Activated CD8-positive, alpha-beta memory T cell treated with anti-CD3 and anti-CD28 coated beads, Interleukin-2, amount 50 U/mL, for 24 hours (primary cell): ENCODE data around the gene EFCAB11.

Experiments
- DNase-seq: peaks from one replicate; pipeline ENCODE4 v3.0.0-alpha.2; 2020; ENCODE audit errors: extremely low read depth

EFCAB11 gene

DNA sequence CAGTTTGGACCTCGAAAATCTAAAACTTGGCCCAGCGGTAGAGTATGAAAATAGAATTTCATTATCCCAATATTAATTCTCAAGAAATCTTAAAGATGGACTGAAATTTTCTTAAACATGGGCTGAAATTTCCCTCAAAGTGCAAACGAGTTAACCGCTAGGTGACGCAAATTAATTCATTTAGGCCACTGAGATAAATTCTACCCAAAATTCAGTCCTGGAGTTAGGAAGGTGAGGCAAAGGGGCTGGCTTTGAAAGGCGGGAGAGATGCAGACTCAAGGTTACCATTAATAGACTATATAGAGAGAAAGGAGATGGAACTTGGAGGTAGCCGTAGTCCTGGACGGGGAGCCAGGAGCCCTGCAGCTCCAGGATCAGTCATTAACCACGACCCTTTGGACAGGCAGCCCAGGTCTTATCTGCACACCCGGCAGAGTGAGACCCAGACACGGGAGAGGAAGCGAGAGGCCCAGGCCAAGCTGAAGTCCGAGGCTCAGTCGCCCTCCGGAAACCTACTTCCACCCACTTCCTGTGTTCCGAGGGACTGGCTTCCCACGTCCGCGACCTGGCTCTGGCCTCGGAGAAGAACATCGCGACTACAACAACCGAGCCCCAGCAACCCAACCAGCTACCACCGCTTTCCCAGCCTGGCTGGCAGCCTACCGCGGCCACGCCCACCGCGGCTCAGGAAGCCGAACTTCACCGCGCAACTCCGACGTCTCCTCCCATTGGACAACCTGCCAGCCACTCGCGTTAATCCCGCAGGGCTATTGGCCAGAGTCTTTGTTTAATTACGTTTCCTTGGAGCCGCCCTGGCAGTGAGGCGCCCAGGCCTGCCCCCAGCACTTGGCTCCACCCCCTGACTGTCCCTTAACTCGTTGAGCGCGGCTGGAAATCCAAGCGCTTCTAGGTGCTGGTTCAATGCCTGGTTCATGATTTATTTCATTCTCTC lies at the start of gene EFCAB11:
TSS of gene EFCAB11 (minus strand) at position 661 of the 952 bp plus-strand sequence. CDS start at position 591, 70 bp downstream.
- peak; percentile 91 for DNase-seq

DNA sequence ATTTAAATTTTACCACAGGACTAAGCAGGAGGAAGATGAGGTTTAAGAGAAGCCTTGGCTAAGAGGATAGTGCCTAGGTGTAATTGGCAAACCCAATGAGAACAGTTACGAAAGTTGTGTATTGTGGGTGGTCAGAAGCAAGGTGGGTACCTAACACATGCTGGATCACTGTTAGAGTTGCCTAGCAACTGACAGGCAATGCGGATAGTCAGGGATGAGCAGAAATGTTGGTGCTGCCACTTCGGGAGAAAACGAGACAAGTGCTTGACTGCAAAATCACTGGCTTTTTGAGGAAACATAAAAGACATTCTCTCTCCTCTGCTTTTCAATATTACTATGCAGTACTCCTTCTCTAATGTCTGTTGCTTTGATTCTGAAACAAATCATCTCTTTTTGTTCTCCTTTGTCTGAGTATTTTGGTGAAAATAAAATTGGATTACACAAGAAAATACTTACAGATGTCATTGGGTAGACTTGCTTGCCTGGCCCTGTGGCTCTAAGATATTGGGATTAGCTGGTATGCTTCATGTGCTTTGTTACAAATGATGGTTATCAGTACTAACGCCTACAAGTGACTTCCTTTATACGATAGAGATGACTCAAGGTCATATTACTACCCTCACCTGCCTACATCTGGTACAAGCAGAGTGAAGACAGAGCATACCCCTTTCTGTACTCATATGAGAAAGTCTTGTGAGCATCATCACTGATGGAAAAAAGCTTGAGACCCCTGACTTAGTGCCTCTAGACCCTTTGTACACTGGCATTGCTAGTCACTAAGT lies 49.2 kb upstream of the EFCAB11 start:
- DNase-seq = no peak

DNA sequence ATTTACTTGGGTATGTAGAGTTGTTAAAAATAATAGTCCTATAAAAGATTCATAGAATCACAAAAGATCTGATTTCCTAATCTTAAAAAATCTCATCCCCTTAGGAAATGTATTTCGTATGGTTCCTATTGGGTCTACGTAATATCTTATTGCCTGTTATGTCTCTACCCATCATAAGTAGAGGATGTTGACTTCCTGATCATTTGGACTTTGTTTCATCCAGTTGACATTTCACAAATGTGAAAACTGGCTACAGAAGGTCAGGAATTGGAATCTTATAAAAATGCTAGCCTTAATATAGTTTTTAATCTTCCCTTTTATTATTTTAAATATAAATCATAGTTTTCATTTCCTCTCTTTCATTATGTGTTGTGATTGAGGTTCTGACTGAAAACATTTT lies 46.4 kb upstream of the EFCAB11 start:
- no peak for DNase-seq

- DNase-seq = no peak
Observed at GRCh38 chr14:89996963-89997362, 42.4 kb upstream of the EFCAB11 start.

DNA sequence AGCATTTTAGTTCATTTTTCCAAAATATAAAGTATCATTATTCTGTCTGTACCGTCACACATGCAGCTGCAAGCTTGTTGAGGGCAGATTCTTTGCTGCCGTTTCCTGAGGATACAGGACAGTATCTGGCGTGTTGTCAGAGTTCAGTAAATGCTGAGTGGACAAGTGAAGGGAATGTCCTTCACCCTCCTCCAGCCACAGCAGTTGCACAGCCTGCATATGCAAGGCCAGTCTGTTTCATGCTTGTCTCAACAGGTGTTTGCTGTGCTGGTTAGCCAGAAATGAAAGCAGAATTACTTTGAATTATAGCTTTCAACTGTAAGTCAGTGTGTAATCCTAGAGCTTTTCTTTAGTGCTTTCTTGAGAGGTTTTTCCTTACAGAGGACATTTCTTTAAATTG lies 37.7 kb upstream of the EFCAB11 start:
- DNase-seq = no peak

GRCh38 chr14:89990623-89991275 lies 36.2 kb upstream of the EFCAB11 start:
- DNase-seq = no peak

DNA sequence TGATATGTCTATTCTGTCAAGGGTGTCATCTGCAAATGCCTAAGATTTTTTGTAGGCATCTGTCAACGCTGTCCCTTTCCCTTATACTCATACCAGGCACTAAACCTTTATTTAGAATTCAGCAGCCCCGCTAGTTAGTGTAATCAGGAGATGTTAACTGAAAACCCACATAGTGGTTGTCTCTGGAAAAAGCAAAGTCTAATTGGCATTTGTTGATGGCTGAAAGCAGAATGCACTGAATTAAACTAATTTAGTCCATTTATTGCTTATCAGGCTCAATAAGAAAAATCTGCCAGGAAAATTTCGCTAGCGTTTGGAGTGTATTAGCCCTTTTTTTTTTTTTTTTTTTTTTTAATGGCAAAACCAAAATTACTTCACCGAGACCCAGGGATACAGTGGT lies 35.7 kb upstream of the EFCAB11 start:
- no peak for DNase-seq

- DNase-seq = no peak
Observed at GRCh38 chr14:89988787-89989186, 34.3 kb upstream of the EFCAB11 start.

DNA sequence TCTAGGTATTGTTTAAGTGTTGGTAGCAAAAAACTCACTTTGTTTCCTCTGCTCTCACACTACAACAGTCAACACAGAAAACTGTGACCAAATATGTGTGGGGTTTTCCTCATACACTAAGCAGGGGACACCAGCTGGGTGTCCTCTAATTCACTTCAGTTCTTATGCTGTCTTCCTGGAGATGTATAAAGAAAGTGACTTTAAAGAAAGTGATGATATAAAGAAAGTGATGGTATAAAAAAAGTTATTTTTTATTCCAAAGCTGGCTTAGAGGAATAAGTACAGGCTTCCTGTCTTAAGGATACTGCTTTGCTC lies 32.6 kb upstream of the EFCAB11 start:
- DNase-seq = no peak

DNA sequence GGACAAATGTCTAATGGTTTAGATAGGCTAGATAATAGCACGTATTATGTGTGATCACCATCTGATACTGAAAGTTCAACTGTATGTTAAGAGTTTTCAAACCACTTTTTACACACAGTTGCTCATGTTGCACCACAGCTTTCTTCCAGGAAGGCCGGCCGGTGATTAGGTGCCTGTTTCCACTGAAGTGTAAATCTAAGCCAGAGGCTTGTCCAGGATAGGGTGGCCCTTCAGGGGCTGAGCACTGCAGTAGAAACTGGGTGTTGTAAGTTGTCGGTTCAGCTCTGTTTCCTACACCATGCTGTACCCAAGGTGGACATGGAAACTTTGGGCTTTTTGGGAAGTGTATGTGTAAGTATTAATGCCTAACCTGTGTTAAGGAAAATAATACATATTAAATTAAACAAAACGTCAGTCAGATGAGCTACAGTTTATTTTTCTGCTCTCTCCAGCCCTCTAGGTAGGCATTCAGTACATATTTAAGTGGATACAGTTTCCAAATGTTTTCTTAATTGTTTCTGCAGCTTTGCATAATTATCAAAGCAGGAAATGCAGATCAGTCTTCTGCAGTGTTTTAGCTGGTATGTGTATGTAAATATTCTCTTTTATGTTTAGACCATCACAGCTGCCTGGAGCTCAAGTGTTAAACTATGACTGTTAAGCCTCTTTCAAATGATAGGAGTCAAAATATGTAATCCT lies 32.1 kb upstream of the EFCAB11 start:
- no peak for DNase-seq

- no peak for DNase-seq
Observed at GRCh38 chr14:89983375-89983774, 28.8 kb upstream of the EFCAB11 start.

DNA sequence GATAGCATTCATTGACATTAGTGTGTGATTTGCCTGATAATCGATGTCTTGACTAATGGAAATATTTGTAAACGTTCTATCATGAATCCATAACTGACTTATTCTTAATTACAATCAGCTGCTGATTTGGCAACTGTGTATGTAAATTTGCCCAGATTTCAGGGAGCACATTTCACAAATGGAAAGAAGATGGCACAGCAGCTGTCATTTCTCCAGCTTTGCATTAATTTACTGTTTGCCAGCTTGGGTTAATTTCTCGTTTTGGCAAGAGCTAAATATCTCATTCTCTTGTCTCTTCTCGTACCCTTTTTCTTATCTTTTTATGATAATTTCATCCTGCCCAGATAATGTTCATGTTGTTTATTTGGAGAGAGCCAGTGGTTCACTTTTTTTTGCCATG lies 24.1 kb upstream of the EFCAB11 start:
- no peak for DNase-seq

- no peak for DNase-seq
Observed at GRCh38 chr14:89977668-89978067, 23.1 kb upstream of the EFCAB11 start.

- no peak for DNase-seq
Observed at GRCh38 chr14:89973234-89973823, 18.8 kb upstream of the EFCAB11 start.

- DNase-seq = no peak
Observed at GRCh38 chr14:89965839-89966238, 11.3 kb upstream of the EFCAB11 start.

DNA sequence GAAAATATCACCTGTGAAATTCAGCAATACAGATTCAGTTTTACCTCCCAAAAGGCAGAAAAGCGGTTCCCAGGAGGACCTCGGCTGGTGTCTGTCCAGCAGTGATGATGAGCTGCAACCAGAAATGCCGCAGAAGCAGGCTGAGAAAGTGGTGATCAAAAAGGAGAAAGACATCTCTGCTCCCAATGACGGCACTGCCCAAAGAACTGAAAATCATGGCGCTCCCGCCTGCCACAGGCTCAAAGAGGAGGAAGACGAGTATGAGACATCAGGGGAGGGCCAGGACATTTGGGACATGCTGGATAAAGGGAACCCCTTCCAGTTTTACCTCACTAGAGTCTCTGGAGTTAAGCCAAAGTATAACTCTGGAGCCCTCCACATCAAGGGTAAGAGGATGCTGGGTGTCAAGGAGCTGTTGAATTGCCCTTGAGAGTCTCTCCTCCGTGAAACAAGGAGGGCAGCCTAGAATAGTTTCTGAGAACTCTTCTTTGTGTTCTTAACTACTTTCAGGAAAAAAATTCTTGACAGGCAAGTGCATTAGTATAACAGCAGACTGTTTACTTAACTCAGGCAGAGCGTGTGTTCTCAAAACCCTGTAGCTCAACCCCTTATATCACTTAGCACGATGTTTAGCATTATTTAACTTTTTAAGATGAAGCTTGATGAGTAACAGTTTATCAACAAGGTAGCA lies 8.9 kb upstream of the EFCAB11 start:
- no peak for DNase-seq

DNA sequence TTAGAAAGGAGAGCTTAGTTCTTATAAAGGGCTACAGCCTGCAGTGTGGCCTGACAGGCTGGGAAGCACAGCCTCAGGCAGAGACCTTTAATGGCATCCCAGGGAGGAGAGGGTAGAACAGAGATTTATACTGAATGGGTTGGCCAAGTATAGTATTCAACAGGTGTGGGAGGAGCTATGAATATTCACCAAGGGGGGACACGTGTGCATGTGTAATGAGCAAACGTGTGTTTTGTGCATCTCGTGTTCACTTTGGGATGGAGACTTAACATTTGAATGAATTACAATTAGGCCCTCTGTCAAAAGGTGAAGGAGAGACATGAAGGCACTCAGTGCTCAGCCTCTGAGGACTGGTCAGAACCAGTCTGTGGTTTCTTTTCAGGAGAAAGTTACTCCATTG lies 6.4 kb upstream of the EFCAB11 start:
- no peak for DNase-seq

GRCh38 chr14:89959853-89960445 lies 5.4 kb upstream of the EFCAB11 start:
- no peak for DNase-seq

DNA sequence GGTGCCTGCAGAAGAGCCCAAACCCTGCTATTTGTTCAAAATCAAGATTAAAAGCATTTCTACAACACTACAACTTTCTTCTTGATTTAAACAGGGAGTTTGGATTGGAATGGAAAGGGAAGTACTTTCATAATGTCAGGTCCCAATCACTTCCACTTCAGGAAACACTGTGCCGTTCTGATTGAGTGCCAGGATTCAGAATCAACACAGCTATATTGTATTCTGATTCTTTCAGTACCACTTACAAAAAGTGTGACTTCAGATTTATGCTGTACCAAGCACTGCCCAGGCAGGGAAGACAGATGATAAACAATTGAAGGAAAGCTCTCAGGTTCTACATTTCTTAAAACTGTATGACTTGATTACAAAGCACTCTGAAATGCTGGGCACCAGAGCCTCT lies 4.4 kb upstream of the EFCAB11 start:
- DNase-seq = no peak

DNA sequence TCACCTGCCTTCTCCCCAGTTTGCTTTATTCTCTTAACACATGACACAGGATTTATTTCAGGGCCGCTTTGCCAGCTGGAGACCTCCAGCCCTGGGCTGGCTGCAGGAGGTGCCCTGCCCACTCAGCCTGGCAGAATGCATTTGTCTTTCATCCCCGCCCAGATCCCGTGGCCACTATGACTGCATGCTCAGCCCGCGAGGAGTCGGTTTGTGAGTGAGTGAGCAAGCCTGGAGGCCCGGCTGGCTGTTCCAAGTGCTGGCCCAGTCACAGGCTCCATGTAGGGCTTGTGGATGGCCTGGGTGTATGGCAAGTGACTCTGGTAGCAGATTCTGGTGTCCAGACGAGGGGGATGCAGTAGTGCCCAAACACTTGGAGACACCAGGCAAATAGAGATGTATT lies 3.3 kb upstream of the EFCAB11 start:
- DNase-seq = no peak

DNA sequence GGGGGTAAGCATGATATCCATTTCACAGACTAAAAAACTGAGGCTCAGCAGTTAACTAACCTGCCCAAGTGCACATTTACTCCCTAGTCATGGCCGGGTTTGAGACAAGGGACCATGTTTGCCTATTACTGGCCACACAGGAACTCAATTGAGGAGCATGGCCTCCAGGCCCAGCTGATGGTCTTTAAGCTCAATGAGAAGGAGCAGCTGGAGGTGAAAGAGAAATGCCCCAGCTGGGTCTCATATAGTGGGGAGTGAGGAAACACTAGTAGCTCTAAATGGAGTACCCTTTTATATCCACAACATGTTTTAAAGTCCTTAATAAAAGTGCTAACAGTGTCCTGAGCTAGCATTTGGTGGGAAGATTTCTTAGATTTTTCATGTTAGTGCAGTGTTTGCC lies 2.8 kb upstream of the EFCAB11 start:
- no peak for DNase-seq
